Endothelial cell of umbilical vein (primary cell): ENCODE data around the gene RPL35. TPM values are rescaled to one million over a fixed set of nuclear protein-coding genes. Genes with fewer than 3 reads are reported as not detected.

Experiments used
- BruUV-seq: library from RNA; stranded (reverse); fragments of 400-500 nt; replicated peaks from 2 replicates; lab custom pipeline; 2021; lab: Mats Ljungman, UMichigan
- CTCF ChIA-PET: fragments of 300-600, 350-600 bp; sonication (Branson Sonifier 250); formaldehyde crosslinking; loops from one replicate; lab custom pipeline; 2021; ENCODE audit warnings: antibody characterized with exemption, inconsistent platforms; lab: Charles Lee
- POLR2A ChIA-PET: fragments of 300-600, 350-600 bp; sonication (Branson Sonifier 250); formaldehyde crosslinking; loops from one replicate; lab custom pipeline; 2021; ENCODE audit warnings: antibody characterized with exemption, inconsistent platforms; lab: Charles Lee
- DNase-seq: peaks from one replicate; pipeline ENCODE4 v3.0.0-alpha.2; 2011; ENCODE audit warnings: low read depth, low spot score
- FAIRE-seq: peaks from 2 replicates; lab custom pipeline; 2011; peaks lifted over from hg19 to GRCh38; lab: Jason Lieb, UNC
- H2AFZ ChIP-seq: 2 replicates; pipeline ENCODE4 v1.6.0; 2012; ENCODE audit warnings: low read depth, low read length, control low read depth, inconsistent platforms
- H3K27ac ChIP-seq: 2 replicates; pipeline ENCODE4 v1.5.1; 2011; ENCODE audit warnings: low read depth, mild to moderate bottlenecking, control low read depth, low read length, moderate library complexity; ENCODE audit not compliant: insufficient read depth
- H3K27me3 ChIP-seq, 2 experiments: 2 replicates each; pipeline versions ENCODE4 v1.6.0 to v1.6.1; 2011; ENCODE audit warnings: low read length in 2 of 2, mixed read lengths in 1 of 2; ENCODE audit not compliant: control insufficient read depth in 2 of 2, insufficient read depth in 2 of 2
- H3K36me3 ChIP-seq, 2 experiments: 2 replicates in 1 of 2; 3 replicates in 1 of 2; pipeline ENCODE4 v1.5.1; 2011; ENCODE audit warnings: low read length in 2 of 2, mild to moderate bottlenecking in 1 of 2, moderate library complexity in 1 of 2; ENCODE audit not compliant: control insufficient read depth in 2 of 2, insufficient read depth in 2 of 2; ENCODE audit errors: extremely low read depth in 1 of 2
- H3K4me1 ChIP-seq: 3 replicates; pipeline ENCODE4 v1.5.1; 2011; ENCODE audit warnings: mild to moderate bottlenecking, low read length; ENCODE audit not compliant: control insufficient read depth, insufficient read depth; ENCODE audit errors: extremely low read depth
- H3K4me2 ChIP-seq: 2 replicates; pipeline ENCODE4 v1.6.1; 2011; ENCODE audit warnings: low read length, control low read depth, mixed read lengths; ENCODE audit not compliant: insufficient read depth
- H3K4me3 ChIP-seq, 3 experiments: fragments of 200-600 bp in 1 of 3; sonication (generic), shearing (Covaris generic) in 1 of 3; replicated peaks in 1 of 3; 2 replicates each; pipeline ENCODE4 v1.5.1; 2011 to 2016; ENCODE audit warnings: control low read depth in 3 of 3, low read length in 3 of 3, mild to moderate bottlenecking in 2 of 3, inconsistent platforms in 1 of 3, low read depth in 1 of 3, moderate library complexity in 1 of 3; ENCODE audit not compliant: insufficient read depth in 1 of 3
- H3K79me2 ChIP-seq: 2 replicates; pipeline ENCODE4 v1.6.0; 2012; ENCODE audit warnings: low read length, inconsistent platforms; ENCODE audit not compliant: control insufficient read depth, insufficient read depth
- H3K9ac ChIP-seq: replicated peaks from 2 replicates; pipeline ENCODE3; 2011; ENCODE audit warnings: low read length, control low read depth; ENCODE audit not compliant: insufficient read depth; ENCODE audit errors: extremely low read depth
- H3K9me1 ChIP-seq: replicated peaks from 3 replicates; pipeline ENCODE4 v1.6.0; 2011; ENCODE audit warnings: mild to moderate bottlenecking, low read length; ENCODE audit not compliant: control insufficient read depth, insufficient read depth; ENCODE audit errors: extremely low read depth
- H3K9me3 ChIP-seq: replicated peaks from 2 replicates; pipeline ENCODE4 v1.5.1; 2012; ENCODE audit warnings: low read length, inconsistent platforms; ENCODE audit not compliant: control insufficient read depth, insufficient read depth
- H4K20me1 ChIP-seq: replicated peaks from 2 replicates; pipeline ENCODE3; 2011; ENCODE audit warnings: mild to moderate bottlenecking, low read length; ENCODE audit not compliant: control insufficient read depth, insufficient read depth; ENCODE audit errors: extremely low read depth
- EZH2 ChIP-seq: IDR thresholded peaks from 2 replicates; pipeline ENCODE4 v1.6.1; 2012; ENCODE audit warnings: borderline replicate concordance, low read depth, mild to moderate bottlenecking, moderate library complexity, low read length, inconsistent platforms; ENCODE audit not compliant: severe bottlenecking
- FOS ChIP-seq: IDR thresholded peaks from 2 replicates; pipeline ENCODE4 v1.6.1; 2011; ENCODE audit warnings: mild to moderate bottlenecking, low read length, moderate library complexity, borderline replicate concordance; ENCODE audit not compliant: insufficient read depth
- GATA2 ChIP-seq: IDR thresholded peaks from 2 replicates; pipeline ENCODE4 v1.7.0; 2011; ENCODE audit warnings: low read depth, mild to moderate bottlenecking, moderate library complexity, mixed read lengths, low read length; ENCODE audit not compliant: insufficient read length, insufficient read depth
- JUN ChIP-seq: IDR thresholded peaks from 2 replicates; pipeline ENCODE4 v1.6.1; 2011; ENCODE audit warnings: borderline replicate concordance, low read depth; ENCODE audit not compliant: insufficient read length, insufficient read depth
- MYC ChIP-seq: IDR thresholded peaks from one replicate; pipeline ENCODE4 v1.6.1; 2011; ENCODE audit warnings: mild to moderate bottlenecking, low read depth, low read length
- POLR2A ChIP-seq: IDR thresholded peaks from 2 replicates; pipeline ENCODE4 v1.6.1; 2012; ENCODE audit warnings: low read depth, mild to moderate bottlenecking, control low read depth, low read length
- POLR2AphosphoS5 ChIP-seq: IDR thresholded peaks from 2 replicates; pipeline ENCODE4 v1.6.1; 2012; ENCODE audit warnings: low read depth, mild to moderate bottlenecking, control low read depth, low read length, moderate library complexity; ENCODE audit not compliant: insufficient read depth
- dilution Hi-C: fragments of 300-500 bp; cut with MboI; formaldehyde crosslinking; loops from one replicate; pipeline ENCODE4 v1.15.0; 2019; ENCODE audit warnings: low sequenced_read_pairs; ENCODE audit not compliant: extremely low pct_ligation_motif_present
- intact Hi-C: fragments of 100-400 bp; cut with micrococcal nuclease; formaldehyde crosslinking; loops from one replicate; pipeline ENCODE4 v1.10.0; 2022
- polyA plus RNA-seq, 4 experiments: library from polyadenylated mRNA; depleted of rRNA in 3 of 4; stranded (reverse) in 3 of 4; unstranded in 1 of 4; fragments of >200 nt; gene quantifications; 2 replicates each; pipeline versions ENCODE4 v1.2.1 to v1.2.3, GENCODE V29; 2011 to 2012; ENCODE audit warnings: missing spikeins in 1 of 4
- total RNA-seq: library from RNA; stranded (reverse); gene quantifications from 2 replicates; pipeline ENCODE4 v1.2.3, GENCODE V29; 2021
- TF ChIP-seq, protein P1 (sequence below): IDR thresholded peaks from 2 replicates; pipeline ENCODE4 v1.6.1; 2011; ENCODE audit not compliant: insufficient read depth, insufficient read length
- TF ChIP-seq, protein P2 (sequence below), 2 donors: IDR thresholded peaks; 1 replicate in 1 of 2; 2 replicates in 1 of 2; pipeline ENCODE4 v1.5.1; 2011; ENCODE audit warnings: low read length in 2 of 2, mild to moderate bottlenecking in 2 of 2, moderate library complexity in 2 of 2, control low read depth in 1 of 2, inconsistent platforms in 1 of 2, low read depth in 1 of 2; ENCODE audit not compliant: insufficient read depth in 1 of 2; ENCODE audit errors: extremely low read depth in 1 of 2

RPL35 gene
- total and polyA plus RNA-seq, 2 donors (not counting 3 experiments of a cell fraction or from before 2014, with no cell fraction given), result 1,230 to 2,206 TPM

DNA sequence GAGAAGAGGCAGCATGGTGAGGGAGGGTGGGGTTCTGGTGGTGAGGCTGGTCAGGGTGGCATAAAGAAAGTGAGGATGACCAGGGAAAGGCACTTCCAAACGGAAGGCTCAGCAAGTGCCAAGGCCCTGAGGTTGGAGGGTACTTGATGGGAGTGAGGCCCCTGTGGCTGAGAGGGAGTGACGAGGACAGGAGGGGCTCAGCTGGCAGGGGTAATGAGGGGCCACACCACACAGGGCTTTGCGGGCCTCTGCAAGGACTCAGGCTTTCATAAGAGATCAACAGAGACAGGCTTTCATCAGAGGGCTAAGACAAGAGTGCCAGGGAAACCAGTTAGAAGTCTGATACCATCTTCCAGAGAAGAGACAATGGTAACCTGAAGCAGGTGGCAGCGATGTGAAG lies 23.8 kb upstream of the RPL35 start:
- dilution Hi-C loops (no loop called here), intact Hi-C loops (no loop called here)
- TF ChIP-seq, protein P1, sequence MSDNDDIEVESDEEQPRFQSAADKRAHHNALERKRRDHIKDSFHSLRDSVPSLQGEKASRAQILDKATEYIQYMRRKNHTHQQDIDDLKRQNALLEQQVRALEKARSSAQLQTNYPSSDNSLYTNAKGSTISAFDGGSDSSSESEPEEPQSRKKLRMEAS, result no peak
- TF ChIP-seq, protein P2, sequence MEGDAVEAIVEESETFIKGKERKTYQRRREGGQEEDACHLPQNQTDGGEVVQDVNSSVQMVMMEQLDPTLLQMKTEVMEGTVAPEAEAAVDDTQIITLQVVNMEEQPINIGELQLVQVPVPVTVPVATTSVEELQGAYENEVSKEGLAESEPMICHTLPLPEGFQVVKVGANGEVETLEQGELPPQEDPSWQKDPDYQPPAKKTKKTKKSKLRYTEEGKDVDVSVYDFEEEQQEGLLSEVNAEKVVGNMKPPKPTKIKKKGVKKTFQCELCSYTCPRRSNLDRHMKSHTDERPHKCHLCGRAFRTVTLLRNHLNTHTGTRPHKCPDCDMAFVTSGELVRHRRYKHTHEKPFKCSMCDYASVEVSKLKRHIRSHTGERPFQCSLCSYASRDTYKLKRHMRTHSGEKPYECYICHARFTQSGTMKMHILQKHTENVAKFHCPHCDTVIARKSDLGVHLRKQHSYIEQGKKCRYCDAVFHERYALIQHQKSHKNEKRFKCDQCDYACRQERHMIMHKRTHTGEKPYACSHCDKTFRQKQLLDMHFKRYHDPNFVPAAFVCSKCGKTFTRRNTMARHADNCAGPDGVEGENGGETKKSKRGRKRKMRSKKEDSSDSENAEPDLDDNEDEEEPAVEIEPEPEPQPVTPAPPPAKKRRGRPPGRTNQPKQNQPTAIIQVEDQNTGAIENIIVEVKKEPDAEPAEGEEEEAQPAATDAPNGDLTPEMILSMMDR (IDR thresholded peaks at IDR 0.05; ENCODE audit: extremely low read depth in 1 of 2, insufficient read depth in 1 of 2, low read depth in 1 of 2, low read length in 2 of 2), result no peak
- TF ChIP-seq POLR2A (no peak), FOS (no peak), JUN (no peak), MYC (no peak)
- H3K79me2 ChIP-seq, result no peaks in the 10 kb centered on the region
- ChIA-PET POLR2A (no interaction called here), CTCF (no interaction called here)
- no TSS peak for BruUV-seq
- no peaks in the 10 kb centered on the region for H3K9me3 ChIP-seq
- DNase-seq (no peak), FAIRE-seq (no peak)
- no peak overlapping the region for H3K4me3 ChIP-seq
- H3K9me1 ChIP-seq, result no peaks in the 10 kb centered on the region
- H3K4me1 ChIP-seq, result no peaks in the 10 kb centered on the region
- H3K36me3 ChIP-seq, result peaks cover 0 to 37% of the 10 kb centered on the region in 2 experiments
- H3K27ac ChIP-seq, result no peak overlapping the region
- H3K27me3 ChIP-seq, result no peaks in the 10 kb centered on the region
- no peak overlapping the region for H3K4me2 ChIP-seq
- H2AFZ ChIP-seq, result no peak overlapping the region
- no peak overlapping the region for H3K9ac ChIP-seq
- H4K20me1 ChIP-seq, result no peaks in the 10 kb centered on the region

DNA sequence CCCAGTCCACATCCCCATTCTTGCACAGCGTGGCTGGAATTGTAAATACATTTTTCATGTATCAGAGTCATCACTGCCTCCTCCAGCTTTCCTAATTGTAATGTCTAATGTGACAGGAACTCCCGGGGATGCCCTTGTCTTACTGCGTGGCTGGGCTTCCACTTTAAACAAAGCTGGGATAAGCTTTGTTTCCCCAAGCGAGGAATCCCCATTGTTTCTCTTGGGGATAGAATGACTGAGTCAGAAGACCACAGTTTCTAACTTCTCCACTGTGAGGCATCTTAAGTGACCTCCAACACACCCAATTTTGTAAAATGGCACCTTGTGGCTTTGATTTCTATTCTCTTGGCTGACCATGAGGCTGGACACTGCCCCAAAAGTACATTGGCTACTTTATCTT lies 22.6 kb upstream of the RPL35 start:
- intact Hi-C loops, result no loop called here
- Histone ChIP-seq H3K9me1 (no peaks in the 10 kb centered on the region), H3K36me3 (peaks cover 0 to 36% of the 10 kb centered on the region in 2 experiments), H3K27me3 (no peaks in the 10 kb centered on the region), H4K20me1 (no peaks in the 10 kb centered on the region), H2AFZ (no peak overlapping the region), H3K4me2 (no peak overlapping the region), H3K27ac (no peak overlapping the region), H3K4me3 (no peak overlapping the region), H3K79me2 (no peaks in the 10 kb centered on the region), H3K4me1 (no peaks in the 10 kb centered on the region), H3K9ac (no peak overlapping the region), H3K9me3 (no peaks in the 10 kb centered on the region)
- dilution Hi-C loops, result no loop called here
- ChIA-PET POLR2A (no interaction called here), CTCF (interaction anchor here (1.8 kb wide), 1 partner anchor 31 kb away, joined by 6 read pairs; the partner anchor contains the start of gene WDR38)
- DNase-seq, result no peak
- FAIRE-seq, result no peak
- no TSS peak for BruUV-seq
- no peak for TF ChIP-seq MYC
- TF ChIP-seq, protein P1, result no peak
- TF ChIP-seq POLR2AphosphoS5, result no peak
- TF ChIP-seq EZH2, result no peak
- TF ChIP-seq, protein P2 (IDR thresholded peaks at IDR 0.05; ENCODE audit: extremely low read depth in 1 of 2, insufficient read depth in 1 of 2, low read depth in 1 of 2, low read length in 2 of 2), result no peak
- TF ChIP-seq POLR2A, result no peak
- TF ChIP-seq FOS, result no peak
- no peak for TF ChIP-seq GATA2
- no peak for TF ChIP-seq JUN
